ENCODE data around the gene DALRD3. TPM values are rescaled to one million over a fixed set of nuclear protein-coding genes. Genes with fewer than 3 reads are reported as not detected.

The DALRD3 gene
- total RNA-seq, 2 experiments from 2014 or later = 20.2 to 22.8 TPM

GRCh38 chr3:49004352-49005302 lies 13.8 kb downstream of the DALRD3 start:
- POLR2A ChIA-PET = interaction anchor here (1.2 to 7.1 kb wide), 4 partner anchors 8 to 24 kb away, joined by 3 to 200 read pairs (median 18); partner anchors contain the start of genes DALRD3, IMPDH2, NDUFAF3 and P4HTM

GRCh38 chr3:49001155-49001554 lies 17.2 kb downstream of the DALRD3 start:
- no peak overlapping the region for H3K27ac Mint-ChIP-seq
- H3K4me3 Mint-ChIP-seq = no peak overlapping the region
- ATAC-seq (no peak), DNase-seq (no peak)
- ChIA-PET POLR2A (interaction anchor here (0.6 to 1.4 kb wide), 4 partner anchors 9 to 272 kb away, joined by 3 to 6 read pairs (median 5); no protein-coding TSS in a partner anchor), CTCF (interaction anchor here (1.2 to 2.1 kb wide), 3 partner anchors 13 to 16 kb away, joined by 3 to 9 read pairs (median 4); no protein-coding TSS in a partner anchor)
- H3K27me3 Mint-ChIP-seq = no peaks in the 10 kb centered on the region
- TF ChIP-seq CTCF (IDR thresholded peaks at IDR 0.05) = no peak
- H3K36me3 Mint-ChIP-seq (ENCODE audit: low read depth) = no peaks in the 10 kb centered on the region
- intact Hi-C loops (cut with micrococcal nuclease) = no loop called here
- H3K9me3 Mint-ChIP-seq = no peaks in the 10 kb centered on the region
- no peaks in the 10 kb centered on the region for H3K4me1 Mint-ChIP-seq (ENCODE audit: low read depth)

More at GRCh38 chr3:49004352-49005302, 13.8 kb downstream of the DALRD3 start:
- no peak for ATAC-seq
- no peak for TF ChIP-seq CTCF (IDR thresholded peaks at IDR 0.05)
- H3K4me3 Mint-ChIP-seq = no peak overlapping the region
- peaks cover 10% of the 10 kb centered on the region for H3K36me3 Mint-ChIP-seq (ENCODE audit: low read depth)
- CTCF ChIA-PET = interaction anchor here (1.7 kb wide), 1 partner anchor 17 kb away, joined by 7 read pairs; no protein-coding TSS in a partner anchor
- intact Hi-C loops (cut with micrococcal nuclease) = no loop called here
- no peak for DNase-seq
- no peaks in the 10 kb centered on the region for H3K9me3 Mint-ChIP-seq
- peaks cover 14% of the 10 kb centered on the region for H3K4me1 Mint-ChIP-seq (ENCODE audit: low read depth)
- no peak overlapping the region for H3K27ac Mint-ChIP-seq
- H3K27me3 Mint-ChIP-seq = no peaks in the 10 kb centered on the region

GRCh38 chr3:48999085-48999858 lies 19.1 kb downstream of the DALRD3 start:
- CTCF ChIA-PET = no interaction called here
- no peak for ATAC-seq
- intact Hi-C loops (cut with micrococcal nuclease) = no loop called here
- Mint-ChIP-seq H3K4me1 (ENCODE audit: low read depth) (peaks cover 7% of the 10 kb centered on the region), H3K4me3 (no peak overlapping the region), H3K36me3 (ENCODE audit: low read depth) (peaks cover 1% of the 10 kb centered on the region), H3K27me3 (no peaks in the 10 kb centered on the region), H3K9me3 (no peaks in the 10 kb centered on the region), H3K27ac (no peak overlapping the region)
- POLR2A ChIA-PET = no interaction called here
- DNase-seq = no peak
- no peak for TF ChIP-seq CTCF (IDR thresholded peaks at IDR 0.05)

- intact Hi-C loops (cut with micrococcal nuclease) = no loop called here
These were observed 20.4 kb downstream of the DALRD3 start for GRCh38 chr3:48997714-48998637.

More at GRCh38 chr3:48997714-48998637, 20.4 kb downstream of the DALRD3 start:
- no peak for DNase-seq
- Mint-ChIP-seq H3K27ac (no peak overlapping the region), H3K36me3 (ENCODE audit: low read depth) (peaks cover 4% of the 10 kb centered on the region), H3K4me3 (no peak overlapping the region), H3K4me1 (ENCODE audit: low read depth) (peaks cover 15% of the 10 kb centered on the region), H3K27me3 (no peaks in the 10 kb centered on the region), H3K9me3 (no peaks in the 10 kb centered on the region)
- ChIA-PET POLR2A (interaction anchor here (1.1 to 3.0 kb wide), 3 partner anchors 9 to 20 kb away, joined by 3 to 13 read pairs (median 6); partner anchors contain the start of gene WDR6), CTCF (interaction anchor here (1.3 to 2.2 kb wide), 2 partner anchors 9 to 10 kb away, joined by 5 to 10 read pairs; partner anchors contain the start of gene WDR6)
- TF ChIP-seq CTCF (IDR thresholded peaks at IDR 0.05) = no peak
- ATAC-seq = no peak

Data from activated CD8-positive, alpha-beta T cell treated with anti-CD3 and anti-CD28 coated beads for 36 hours (primary cell).